Erythroblast (primary cell): Measurements from ENCODE around the gene PPM1D.

Experiments
- GATA1 ChIP-seq: IDR thresholded peaks from 2 replicates; pipeline ENCODE4 v1.6.1; 2011; ENCODE audit warnings: low read depth, mild to moderate bottlenecking, control low read depth, low read length, moderate library complexity
- POLR2A ChIP-seq: IDR thresholded peaks from 2 replicates; pipeline ENCODE4 v1.6.1; 2011; ENCODE audit warnings: mild to moderate bottlenecking, low read length

GRCh38 chr17:60600490-60601446 is 775 bp downstream of the PPM1D start:
- TF ChIP-seq POLR2A (no peak), GATA1 (no peak)
